Activated T-helper 9 cell treated with anti-CD3 and anti-CD28 coated beads, Interleukin-2, amount 50 U/mL, for 16 hours (primary cell): ENCODE data around the gene NT5DC3.
A peak's percentile ranks its signal among the peaks of the same experiment; 100 is the strongest.
"Not testable (repeated sequence)": the region's sequence is repeated elsewhere in the genome, so short reads cannot be mapped to it uniquely, and the experiment has no call there.

Experiments used
- DNase-seq: peaks from one replicate; pipeline ENCODE4 v3.0.0-alpha.2; 2020; ENCODE audit warnings: low read depth

The NT5DC3 gene

DNA sequence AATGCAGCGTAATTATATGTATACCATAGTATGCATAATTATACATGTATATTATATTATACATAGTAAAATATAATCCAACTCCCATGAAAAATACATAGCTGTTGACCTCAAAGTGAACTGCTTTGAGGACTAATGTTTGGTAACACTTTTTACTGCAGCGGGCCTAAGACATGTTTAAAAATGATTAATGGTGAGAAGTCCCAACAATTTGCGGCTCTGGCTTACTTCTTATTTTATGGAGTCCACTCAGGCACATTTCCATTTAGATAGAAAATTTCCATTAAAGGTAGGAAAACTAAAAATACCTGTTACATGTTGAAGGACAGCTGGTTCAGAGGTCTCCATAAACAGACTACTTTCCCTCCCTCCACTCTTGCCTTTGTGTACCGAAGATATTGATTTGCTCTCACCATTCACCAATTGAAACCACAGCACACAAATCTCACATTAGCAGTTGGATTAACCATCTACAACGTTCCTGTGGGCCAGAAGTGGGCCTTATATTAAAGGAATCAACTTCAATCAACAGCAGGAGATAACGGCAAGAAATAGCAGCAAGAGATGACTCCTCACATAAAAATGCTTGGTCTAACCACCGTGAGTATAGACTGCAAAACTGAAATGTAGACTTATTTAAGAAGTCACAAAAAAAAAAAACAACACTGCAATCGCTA lies 14.1 kb upstream of the NT5DC3 start:
- no peak for DNase-seq

DNA sequence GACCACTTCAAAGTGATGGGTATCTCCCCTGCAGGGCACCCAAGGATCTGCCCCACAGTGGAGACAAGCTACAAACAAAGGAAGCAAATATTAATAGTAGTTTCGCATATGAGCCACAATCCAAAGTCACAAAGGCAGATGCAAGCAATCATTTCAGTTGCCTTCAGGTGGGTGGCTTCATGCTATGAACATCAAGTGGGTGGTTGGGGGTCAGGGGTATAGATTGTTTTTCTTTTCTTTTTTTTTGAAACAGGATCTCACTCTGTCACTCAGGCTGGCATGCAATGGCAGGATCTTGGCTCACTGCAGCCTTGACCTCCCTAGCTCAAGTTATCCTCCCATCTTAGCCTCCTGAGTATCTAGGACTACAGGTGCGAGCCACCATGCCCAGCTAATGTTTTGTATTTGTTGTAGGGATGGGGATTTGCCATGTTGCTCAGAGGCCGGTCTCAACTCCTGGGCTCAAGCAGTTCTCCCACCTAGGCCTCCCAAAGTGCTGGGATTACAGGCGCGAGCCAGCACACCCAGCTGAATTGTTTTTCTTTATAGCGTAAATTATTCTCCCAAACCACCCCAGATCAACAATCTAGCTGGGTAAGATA lies 13.4 kb upstream of the NT5DC3 start:
- no peak for DNase-seq

DNA sequence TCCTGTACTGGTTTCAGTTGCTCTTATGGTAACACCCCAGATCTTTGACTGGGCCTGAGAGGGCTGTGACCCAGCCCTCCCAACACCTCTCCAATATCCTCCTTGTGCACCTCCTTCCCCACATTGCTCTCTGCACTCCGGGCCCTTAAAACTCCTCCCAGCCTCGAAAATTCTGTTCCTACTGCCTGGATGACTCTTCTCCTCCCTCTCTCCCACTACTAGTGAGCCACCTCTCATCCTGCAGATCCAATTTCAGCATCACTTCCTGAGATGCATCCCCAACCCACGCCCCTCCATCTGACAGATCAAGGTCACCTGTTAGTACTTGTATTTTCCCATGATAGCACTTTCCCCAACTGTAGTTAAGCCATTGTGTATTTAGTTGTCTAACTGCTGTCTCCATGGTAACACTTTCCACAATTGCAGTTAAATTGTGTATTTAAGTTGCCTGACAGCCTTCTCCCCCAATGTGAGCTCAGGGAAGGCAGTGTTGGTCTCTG lies 11.5 kb upstream of the NT5DC3 start:
- no peak for DNase-seq

DNA sequence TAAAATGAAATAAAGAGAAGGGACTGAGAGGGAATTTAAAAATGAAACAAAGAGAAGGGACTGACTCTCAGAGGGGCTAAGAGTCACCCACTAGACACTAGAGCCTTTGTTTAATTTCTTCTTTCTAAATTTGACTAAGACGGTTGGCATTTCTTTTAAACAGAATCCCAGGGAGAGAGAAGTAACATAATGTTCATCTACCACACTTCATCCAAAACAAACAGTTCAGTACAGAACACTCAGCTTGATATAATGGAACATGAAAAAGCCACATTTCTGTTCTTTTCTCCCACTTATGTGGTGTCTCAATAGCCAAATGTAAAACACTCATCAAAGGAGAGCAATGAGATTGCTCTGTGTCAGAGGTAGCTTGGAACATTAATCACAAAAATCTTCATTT lies 10.1 kb upstream of the NT5DC3 start:
- DNase-seq = no peak

DNA sequence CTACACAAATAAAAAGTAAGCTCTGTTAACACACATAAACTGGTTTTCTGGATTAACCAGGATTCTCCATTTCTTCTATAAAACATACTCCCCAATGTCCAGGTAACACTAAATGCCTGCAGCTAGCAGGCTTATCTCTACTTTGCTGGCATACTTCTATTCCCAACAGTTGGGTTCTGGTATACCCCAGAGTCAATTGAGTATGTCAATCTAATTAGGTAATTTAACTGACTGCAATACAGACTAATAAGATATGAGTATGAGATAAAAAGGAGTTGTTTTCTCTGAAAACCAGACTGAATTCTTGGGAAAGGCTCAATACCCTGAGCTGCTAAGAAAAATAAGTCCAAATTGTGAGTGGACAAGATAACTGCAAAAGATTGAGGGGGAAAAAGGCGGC lies 9.4 kb upstream of the NT5DC3 start:
- DNase-seq = no peak

DNA sequence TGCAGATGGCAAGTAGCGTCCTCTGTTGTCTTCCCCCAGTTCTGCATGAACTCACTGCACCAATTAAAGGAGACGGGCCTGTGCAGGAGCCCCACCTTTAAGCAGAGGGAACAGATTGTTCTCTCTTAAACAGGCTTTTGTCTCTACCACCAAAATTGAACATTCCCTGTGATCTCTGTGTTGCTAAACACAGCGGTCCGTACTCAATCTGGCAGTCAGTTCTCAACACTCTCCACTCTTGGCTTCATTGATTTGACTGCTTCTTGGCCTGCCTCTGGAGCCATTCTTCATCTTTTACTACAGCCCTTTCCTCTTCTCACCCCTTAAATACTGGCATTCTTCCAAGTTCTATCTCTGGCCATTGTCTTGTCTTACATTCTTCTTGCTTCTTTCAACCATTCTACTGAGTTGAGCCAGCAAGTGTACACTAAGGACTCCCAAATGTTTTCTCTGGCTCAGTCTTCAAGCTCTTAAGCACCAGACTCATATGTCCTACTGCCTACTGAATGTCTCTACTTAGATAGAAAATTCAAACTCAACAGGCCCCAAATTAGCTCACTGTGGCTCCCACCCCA lies 8.0 kb upstream of the NT5DC3 start:
- DNase-seq = no peak

DNA sequence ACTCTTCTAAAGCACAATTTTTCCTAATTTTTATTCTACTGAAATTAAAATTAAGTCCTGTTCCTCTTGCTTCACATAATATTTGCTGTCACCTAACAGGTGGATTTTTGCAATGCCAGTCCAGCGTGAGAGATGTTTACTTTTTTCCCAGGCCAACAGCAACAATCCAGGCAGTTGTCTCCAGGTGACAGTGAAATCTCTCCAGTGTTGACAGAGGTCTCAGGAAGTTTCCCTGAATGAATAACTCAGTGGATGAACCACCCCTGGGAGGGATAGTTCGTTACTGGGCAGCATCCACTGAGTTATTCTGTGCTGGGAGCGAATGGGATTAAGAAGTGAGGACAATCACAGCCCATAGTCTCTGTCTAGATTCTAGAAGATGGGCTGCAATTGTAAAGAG lies 7.1 kb upstream of the NT5DC3 start:
- DNase-seq = no peak

DNA sequence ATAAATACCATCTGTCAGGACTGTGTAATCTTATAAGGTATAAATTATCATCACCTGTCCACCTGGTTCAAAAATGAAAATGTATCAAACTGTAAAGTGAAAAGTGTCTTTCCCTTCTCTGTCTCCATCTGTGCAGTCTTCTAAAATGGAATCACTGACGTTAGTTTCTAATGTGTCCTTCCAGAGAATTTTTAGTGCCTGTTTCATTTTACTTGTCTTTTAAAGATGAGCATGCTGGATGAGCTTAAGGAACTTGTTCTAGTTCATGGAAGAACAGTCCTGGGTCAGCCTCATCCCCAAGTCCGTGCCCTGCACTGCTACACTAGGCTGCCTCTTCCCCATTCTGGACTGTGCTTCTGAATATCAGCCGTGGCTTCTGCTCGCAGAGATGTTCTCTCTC lies 5.4 kb upstream of the NT5DC3 start:
- no peak for DNase-seq

DNA sequence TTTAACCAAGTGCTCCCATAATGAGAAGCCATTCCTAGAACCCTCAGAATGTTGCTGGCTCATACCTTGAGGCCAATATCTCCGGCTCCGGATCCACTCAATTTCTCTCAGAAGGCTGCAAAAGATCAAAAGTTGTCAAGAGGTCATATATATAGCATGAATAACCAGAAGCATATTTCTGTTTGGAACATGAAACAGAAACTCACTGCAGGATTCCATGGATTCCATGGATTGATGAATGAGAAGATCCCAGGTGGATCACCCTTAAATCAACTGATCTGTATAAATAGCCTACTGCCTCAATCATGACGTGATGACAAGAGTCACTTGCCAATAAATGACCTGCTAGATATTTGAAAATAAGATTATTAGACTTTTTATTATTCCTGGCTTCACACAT lies 3.3 kb upstream of the NT5DC3 start:
- no peak for DNase-seq

DNA sequence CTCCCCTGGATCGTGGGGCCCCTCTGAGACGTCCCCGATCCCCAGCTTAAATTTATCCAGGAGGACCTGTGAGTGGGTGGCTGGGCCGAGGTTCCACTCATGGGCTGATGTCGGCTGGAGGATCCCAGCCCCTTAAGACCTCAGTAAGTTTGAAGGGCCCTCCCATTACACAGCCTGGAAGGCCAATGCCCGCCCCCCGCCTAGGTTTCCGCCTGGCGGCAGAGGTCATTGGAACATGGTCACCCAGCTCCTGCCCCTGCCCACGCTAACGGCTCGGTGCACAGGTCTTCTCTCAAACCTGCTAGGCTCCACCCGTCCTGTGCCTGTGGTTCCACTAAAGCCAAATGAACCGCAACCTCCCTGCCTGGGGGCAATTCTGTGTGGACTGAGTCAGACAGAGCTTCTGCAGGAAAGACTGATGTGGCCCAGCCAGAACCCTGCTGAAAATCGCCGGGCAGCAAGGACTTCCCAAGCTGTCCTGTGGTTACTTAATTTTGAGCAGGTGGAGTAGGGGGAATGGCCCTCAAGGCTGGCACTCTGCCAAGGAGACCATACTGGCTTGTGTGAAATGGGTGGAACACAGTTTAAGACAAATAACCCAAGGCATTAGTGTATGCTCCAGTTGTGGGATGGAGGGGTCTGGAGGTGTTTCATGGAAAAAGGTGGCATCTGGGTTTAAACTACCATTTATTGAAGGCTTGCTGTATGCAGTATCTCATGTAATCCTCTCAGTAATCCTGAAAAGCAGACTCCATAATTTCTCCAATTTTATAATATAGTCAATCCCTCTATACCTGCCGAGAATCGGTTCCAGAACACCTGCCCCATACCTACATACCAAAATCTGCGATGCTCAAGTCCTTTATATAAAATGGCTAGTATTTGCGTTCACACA lies 903 bp upstream of the NT5DC3 start:
- peak; percentile 8 for DNase-seq

DNA sequence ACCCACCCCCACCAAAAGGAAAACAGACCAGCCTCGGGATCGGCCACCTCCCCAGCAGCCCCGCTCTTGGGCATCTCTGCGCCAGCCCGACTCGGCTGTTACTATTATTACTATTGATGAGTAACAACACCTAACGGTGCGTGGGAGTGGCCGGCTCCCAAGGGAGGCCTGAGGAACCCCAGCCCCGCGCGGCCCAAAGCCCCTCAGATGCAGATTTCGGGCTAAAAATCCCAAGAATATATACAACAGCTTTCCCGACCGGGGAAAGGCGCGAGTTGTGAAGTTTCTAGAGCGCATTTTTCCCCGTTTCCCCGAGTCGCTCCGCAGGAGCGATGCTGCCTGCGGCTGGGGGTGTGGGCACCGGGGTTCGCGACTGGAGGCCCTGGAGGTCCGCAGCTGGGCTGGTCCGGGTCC lies 565 bp downstream of the NT5DC3 start:
- DNase-seq = peak; percentile 12

DNA sequence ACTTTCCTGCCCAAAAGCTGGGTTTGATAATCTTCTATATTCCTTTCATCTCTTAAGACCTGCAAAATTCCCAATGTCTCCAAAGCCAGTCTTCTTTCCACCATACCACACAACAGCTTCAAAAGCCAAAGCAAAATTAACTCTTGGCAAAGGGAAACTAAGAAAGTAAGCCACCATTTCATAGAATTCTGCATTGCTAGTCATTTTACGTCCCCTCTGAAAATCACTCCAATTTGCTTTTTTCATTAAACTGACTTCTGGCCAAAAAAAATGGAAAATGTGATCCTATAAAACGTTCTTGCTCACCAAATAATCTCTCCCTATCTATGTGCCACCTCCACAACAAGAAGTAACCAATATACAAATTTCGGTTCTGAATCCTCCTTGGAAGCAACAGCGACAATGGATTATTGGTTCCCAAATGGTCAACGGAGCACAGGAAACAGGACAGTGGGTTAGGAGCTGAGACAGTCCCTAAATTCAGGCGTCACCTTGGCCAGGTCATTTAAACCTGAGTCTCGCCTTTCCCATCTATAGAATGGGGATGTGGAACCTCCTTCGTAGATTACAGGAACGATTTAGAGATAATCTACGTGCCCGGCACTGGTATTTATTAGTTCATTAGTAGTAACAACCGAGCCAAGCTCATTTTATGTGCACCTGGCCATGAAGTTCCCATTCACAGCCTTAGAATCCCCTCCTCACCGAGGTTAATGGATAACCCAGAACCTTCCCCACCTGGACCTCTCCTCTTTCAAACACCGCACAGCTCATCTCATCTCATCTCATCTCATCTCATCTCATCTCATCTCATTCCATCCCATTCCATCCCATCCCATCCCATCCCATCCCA lies 1.2 kb downstream of the NT5DC3 start:
- no peak for DNase-seq

DNA sequence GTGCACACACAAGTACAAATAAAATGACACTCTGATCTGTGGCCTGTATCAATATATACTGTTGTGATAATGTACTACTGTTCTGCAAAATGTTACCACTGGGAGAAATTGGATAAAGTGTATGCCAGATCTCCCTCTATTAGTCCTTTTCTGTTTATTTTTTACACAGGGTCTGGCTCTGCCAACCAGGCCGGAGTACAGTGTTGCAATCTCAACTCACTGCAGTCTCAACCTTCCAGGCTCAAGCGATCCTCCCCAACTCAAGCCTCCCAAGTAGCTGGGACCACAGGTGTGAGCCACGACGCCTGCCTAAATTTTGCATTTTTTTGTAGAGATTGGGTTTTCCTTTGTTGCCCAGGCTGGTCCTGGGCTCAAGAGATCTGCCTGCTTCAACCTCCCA lies 1.9 kb downstream of the NT5DC3 start:
- no peak for DNase-seq

DNA sequence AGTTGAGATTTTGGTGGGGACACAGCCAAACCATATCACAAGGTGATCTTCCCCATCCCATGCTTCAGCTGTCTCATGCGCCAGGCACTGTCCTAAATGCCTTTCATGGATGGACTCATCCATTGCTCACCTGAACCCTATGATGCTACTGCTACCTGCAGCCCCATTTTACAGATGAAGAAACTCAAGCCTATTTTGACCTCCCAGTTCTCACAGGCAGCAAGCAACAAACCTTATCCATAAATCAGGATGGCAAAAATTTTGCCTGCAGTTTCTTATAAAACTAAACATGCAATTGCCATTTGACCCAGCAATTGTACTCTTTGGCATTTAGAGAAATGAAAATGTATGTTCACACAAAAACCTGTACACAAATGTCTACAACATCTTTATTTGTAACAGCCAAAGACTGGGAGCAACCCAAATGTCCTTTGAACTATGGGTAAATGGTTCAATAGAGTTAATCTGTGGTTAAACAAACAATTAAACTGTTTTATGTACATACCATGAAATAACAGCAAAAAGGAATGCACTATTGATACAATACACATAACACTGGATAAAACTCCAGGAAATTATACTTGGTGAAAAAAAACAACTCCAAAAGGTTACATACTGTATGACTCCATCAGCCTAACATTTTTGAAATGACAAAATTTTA lies 2.6 kb downstream of the NT5DC3 start:
- DNase-seq = no peak

DNA sequence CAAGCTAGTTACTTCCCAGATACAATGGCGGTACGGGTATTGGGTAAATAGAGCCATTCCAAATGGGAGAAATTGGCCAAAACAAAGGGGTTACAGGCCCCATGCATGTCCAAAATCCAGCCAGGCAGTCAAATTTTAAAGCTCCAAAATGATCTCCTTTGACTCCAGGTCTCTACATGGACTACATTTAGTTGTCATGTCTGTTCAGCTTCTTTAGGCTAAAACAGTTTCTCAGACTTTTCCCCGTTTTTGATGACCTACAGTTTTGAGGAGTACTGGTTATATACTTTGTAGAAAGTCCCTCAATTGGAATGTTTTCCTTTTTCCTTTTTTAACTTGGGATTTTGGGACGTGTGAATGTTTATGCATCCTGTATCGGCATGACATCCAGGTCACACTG lies 4.7 kb downstream of the NT5DC3 start:
- no peak for DNase-seq

DNA sequence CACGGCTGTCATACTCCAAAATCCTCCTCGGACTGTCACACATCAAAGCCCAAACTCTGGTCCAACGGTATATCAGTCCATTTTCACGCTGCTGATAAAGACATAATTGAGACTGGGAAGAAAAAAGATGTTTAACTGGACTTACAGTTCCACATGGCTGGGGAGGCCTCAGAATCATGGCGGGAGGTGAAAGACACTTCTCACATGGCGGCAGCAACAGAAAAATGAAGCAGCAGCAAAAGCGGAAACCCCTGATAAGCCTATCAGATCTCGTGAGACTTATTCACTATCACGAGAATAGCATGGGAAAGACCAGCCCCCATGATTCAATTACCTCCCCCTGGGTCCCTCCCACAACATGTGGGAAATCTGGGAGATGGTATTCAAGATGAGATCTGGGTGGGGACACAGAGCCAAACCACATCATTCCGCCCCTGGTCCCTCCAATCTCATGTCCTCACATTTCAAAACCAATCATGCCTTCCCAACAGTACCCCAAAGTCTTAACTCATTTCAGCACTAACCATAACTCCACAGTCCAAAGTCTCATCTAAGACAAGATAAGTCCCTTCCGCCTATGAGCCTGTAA lies 5.2 kb downstream of the NT5DC3 start:
- not testable (repeated sequence) for DNase-seq

DNA sequence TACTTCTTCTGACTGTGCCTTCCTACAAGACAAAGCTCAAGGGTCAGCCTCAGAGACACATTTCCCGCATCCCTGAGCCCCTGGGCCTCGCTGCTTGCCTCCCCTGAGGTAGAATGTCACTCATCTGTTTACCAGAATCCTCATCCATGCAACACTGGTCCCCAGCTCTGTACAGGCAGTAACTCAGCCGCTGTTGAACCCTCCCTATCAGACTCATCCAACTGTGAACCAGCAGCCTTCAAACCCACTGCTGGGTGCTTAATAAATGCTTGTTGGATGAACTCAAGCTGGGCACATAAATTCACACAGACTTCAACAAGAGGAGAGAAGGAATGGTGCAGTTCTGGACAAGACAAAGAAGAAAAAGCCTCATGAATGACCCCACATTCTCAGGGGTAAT lies 6.1 kb downstream of the NT5DC3 start:
- no peak for DNase-seq

DNA sequence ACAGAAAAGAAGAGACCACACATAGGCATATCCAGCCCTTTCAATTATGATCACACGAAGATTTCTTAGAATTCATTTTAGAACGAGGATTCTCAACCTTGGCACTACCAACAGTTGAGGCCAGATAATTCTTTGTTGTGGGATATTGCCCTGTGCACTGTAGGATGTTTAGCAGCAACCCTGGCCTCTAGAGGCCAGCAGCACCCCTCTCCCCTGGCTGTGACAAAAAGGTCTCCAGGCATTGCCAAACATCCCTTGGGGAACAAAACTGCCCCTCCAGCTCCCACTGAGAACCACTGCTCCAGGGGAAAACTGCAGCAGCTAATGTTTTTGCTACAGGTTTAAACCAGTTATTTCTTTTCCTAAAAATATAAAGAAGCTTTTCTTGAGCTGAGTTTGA lies 7.1 kb downstream of the NT5DC3 start:
- no peak for DNase-seq

DNA sequence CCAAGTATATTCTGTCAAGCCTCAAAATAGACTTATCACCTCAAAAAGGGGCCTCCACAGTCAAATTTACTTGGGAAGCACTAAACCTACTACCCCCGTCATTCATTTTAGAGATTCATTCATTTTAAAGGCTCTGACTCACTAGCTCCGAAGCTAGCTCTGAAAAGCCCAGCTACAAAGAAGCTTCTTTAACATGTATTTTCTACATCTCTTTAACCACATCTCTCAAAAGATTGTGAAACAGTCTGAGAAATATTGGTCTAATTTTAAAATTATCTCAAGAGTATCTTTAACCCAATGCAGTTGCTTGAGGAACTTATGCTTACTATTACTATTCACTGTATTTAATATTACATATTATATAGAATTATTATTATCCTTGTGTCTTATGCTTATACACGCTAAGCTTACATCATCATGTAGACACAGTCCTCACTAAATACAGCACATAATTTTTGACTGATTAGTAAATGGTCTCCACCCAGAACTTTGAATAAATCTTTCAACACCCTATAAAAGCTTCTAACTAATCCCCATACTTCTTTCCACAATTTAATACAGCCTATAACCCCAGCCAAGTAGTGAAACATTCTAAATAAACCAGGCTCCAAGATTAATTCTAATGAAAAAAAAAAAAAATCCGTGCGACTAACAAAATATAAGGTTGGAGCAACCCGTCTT lies 7.8 kb downstream of the NT5DC3 start:
- no peak for DNase-seq
